Activated CD4-positive, alpha-beta T cell treated with anti-CD3 and anti-CD28 coated beads, Interleukin-2, amount 10 ng/mL, durations not matched to agents 7 days and 5 days (primary cell): ENCODE data around the gene RAB40B. TPM values are rescaled to one million over a fixed set of nuclear protein-coding genes. Genes with fewer than 3 reads are reported as not detected.

ENCODE experiments used
- CTCF ChIA-PET: fragments of 350-600 bp; sonication (Branson Sonifier 250); formaldehyde crosslinking; loops from one replicate; lab custom pipeline; 2021; ENCODE audit warnings: antibody characterized with exemption; lab: Charles Lee
- POLR2A ChIA-PET: fragments of 350-600 bp; sonication (Branson Sonifier 250); formaldehyde crosslinking; loops from one replicate; lab custom pipeline; 2021; ENCODE audit warnings: antibody characterized with exemption; lab: Charles Lee
- DNase-seq: peaks from one replicate; pipeline ENCODE4 v3.0.0-alpha.2; 2020
- H3K27ac Mint-ChIP-seq: one replicate; pipeline ENCODE4 v1.8.0; 2021; ENCODE audit warnings: mild to moderate bottlenecking, moderate library complexity, mixed read lengths
- H3K27me3 Mint-ChIP-seq: one replicate; pipeline ENCODE4 v1.8.0; 2021; ENCODE audit warnings: mixed read lengths
- H3K36me3 Mint-ChIP-seq: one replicate; pipeline ENCODE4 v1.8.0; 2021; ENCODE audit warnings: low read depth, mixed read lengths
- H3K4me1 Mint-ChIP-seq: one replicate; pipeline ENCODE4 v1.8.0; 2021; ENCODE audit warnings: mixed read lengths
- H3K4me3 Mint-ChIP-seq: one replicate; pipeline ENCODE4 v1.8.0; 2021; ENCODE audit warnings: mild to moderate bottlenecking, moderate library complexity, mixed read lengths
- H3K9me3 Mint-ChIP-seq: one replicate; pipeline ENCODE4 v1.8.0; 2021; ENCODE audit warnings: mixed read lengths
- total RNA-seq, 2 experiments: library from RNA; stranded (reverse); gene quantifications; one replicate each; pipeline ENCODE4 v1.2.3, GENCODE V29; 2021

Gene RAB40B
- total RNA-seq, 2 experiments from 2014 or later = 1.7 to 2.2 TPM

DNA sequence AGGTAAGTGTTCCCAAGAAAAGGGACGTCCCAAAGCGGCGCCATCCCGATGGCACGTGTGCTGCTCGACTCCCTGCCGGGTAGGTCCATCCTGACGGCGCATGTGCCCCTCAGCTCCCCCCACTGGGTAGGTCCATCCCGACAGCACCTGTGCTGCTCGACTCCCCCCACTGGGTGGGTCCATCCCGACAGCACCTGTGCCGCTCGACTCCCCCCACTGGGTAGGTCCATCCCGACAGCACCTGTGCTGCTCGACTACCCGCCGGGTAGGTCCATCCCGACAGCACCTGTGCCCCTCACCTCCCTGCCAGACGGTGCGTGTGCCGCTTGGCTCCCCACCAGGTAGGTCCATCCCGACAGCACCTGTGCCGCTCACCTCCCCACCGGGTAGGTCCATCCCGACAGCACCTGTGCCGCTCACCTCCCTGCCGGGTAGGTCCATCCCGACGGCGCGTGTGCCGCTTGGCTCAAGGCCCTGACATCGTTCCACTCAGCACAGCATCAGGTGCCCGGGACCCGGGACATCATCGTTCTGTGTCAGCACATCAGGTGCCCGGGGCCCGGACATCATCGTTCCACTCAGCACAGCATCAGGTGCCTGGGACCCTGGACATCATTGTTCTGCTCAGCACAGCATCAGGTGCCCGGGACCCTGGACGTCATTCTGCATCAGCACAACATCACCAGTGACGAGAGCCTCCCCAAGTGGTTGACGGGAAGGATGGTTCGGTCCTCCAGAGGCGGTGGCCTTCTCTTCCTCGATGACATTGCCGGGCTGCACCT, 31.2 kb upstream of the RAB40B start:
- Mint-ChIP-seq H3K36me3 (peaks cover 33% of the 10 kb centered on the region), H3K27me3 (no peaks in the 10 kb centered on the region), H3K4me1 (no peaks in the 10 kb centered on the region), H3K4me3 (no peak overlapping the region), H3K9me3 (peaks cover 8% of the 10 kb centered on the region), H3K27ac (no peak overlapping the region)
- DNase-seq = no peak
- ChIA-PET POLR2A (no interaction called here), CTCF (no interaction called here)

DNA sequence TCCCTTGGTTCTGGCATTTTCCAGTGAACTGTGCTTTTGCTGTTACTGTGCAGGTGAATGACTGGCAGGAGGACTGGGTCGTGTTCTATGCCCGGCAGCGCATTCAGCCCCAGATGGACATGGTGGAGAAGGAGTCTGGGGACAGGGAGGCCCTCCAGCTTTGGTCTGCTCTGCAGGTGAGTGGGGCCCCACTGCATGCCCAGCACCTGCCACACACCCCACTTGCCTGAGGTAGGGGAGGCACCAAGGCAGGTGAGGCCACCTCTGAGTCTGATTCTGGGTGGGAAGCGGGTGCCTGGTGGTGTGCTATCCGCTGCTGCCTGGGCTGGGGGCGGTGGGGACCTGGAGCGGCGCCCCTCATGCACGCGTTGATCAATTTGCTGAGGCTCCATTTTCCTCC, 27.9 kb upstream of the RAB40B start:
- DNase-seq = no peak
- ChIA-PET CTCF (interaction anchor here (0.9 to 1.0 kb wide), 2 partner anchors 14 to 16 kb away, joined by 3 read pairs; no protein-coding TSS in a partner anchor), POLR2A (no interaction called here)
- no peak overlapping the region for H3K27ac Mint-ChIP-seq
- no peaks in the 10 kb centered on the region for H3K9me3 Mint-ChIP-seq
- H3K4me1 Mint-ChIP-seq = no peaks in the 10 kb centered on the region
- no peak overlapping the region for H3K4me3 Mint-ChIP-seq
- no peaks in the 10 kb centered on the region for H3K27me3 Mint-ChIP-seq
- H3K36me3 Mint-ChIP-seq = peaks cover 25% of the 10 kb centered on the region

DNA sequence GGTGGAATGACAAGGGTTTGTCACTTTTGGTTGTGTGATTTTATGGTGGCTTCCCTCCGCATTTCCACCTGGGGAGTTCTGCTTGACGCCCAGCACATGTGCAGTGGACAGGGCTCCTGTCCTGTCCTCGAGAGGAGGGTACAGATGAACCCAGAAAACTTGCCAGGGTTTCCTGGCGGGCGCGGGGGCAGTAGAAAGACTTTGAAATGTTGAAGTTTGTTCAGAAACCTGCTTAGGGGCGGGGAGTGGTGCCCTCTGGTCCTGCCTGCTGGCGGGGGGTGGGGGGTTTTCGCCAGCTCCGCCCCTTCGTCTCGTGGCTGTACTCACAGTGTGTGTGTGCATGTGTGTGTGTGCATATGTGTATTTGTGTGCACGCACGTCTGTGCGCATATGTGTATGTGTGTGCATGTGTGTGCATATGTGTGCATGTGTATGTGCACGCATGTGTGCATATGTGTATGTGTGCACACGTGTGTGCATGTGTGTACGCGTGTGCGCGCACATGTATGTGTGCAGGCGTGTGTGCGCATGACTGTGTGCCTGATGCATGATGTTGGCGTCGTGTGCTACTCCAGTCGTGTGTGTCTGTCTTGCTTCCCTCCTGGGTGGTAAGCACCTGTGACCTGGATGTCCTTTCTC, 24.8 kb upstream of the RAB40B start:
- H3K27ac Mint-ChIP-seq = no peak overlapping the region
- peaks cover 26% of the 10 kb centered on the region for H3K36me3 Mint-ChIP-seq
- H3K4me3 Mint-ChIP-seq = no peak overlapping the region
- H3K9me3 Mint-ChIP-seq = no peaks in the 10 kb centered on the region
- no peaks in the 10 kb centered on the region for H3K27me3 Mint-ChIP-seq
- POLR2A ChIA-PET = no interaction called here
- DNase-seq = no peak
- CTCF ChIA-PET = interaction anchor here (0.7 to 1.5 kb wide), 3 partner anchors 12 to 19 kb away, joined by 3 to 4 read pairs (median 4); no protein-coding TSS in a partner anchor
- H3K4me1 Mint-ChIP-seq = peaks cover 5% of the 10 kb centered on the region

DNA sequence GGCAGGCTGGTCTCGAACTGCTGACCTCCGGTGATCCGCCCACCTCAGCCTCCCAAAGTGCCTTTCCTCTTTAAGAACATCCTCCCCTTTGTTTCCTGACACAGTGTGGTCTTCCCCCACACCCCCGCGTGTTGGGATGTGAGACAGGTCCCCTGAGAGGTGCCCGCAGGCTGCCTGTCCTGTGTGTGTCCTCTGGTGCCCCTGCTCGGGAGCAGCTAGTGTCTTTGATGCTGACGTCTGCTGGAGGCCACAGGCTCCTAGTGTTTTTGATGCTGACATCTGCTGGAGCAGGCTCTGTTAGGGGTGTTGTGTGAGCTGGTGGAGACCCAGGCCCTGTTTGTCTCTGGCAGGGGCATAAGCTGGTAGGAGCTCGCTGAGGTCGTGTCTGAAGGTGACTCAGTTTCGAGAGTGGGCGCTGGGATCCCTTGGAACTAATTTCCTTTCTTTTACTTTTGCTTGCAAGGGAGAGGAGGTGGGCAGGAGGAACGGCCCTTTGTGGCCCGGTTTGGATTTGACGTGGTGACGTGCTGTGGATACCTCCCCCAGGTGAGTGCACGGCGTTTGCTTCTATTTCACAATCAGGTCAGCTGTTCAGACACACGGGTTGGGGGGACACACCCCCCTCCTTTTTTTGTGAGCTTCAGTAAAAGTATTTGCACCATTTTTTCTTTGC, 24.0 kb upstream of the RAB40B start:
- H3K4me1 Mint-ChIP-seq = peaks cover 13% of the 10 kb centered on the region
- ChIA-PET POLR2A (no interaction called here), CTCF (interaction anchor here (0.7 to 1.5 kb wide), 3 partner anchors 11 to 20 kb away, joined by 3 to 4 read pairs (median 4); no protein-coding TSS in a partner anchor)
- no peaks in the 10 kb centered on the region for H3K9me3 Mint-ChIP-seq
- peaks cover 25% of the 10 kb centered on the region for H3K36me3 Mint-ChIP-seq
- H3K4me3 Mint-ChIP-seq = no peak overlapping the region
- no peak overlapping the region for H3K27ac Mint-ChIP-seq
- no peaks in the 10 kb centered on the region for H3K27me3 Mint-ChIP-seq
- no peak for DNase-seq

DNA sequence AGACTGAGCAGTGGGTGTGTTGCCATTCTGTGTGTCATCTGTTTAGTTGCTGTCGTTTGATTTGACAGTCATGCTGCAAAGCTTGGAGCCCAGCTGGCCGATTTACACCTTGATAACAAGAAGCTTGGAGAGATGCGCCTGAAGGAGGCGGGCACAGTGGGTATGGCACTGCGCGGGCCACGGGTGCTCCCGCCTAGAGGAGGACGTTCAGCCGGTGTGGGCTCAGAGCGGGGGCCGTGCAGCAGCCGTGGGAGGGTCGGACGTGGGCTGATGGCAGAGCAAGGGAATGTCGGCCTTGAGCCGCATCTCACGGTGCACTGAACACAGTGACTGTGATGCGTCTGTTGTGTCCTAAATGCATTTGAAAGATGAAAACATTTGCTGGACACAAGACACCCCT, 21.7 kb upstream of the RAB40B start:
- H3K4me3 Mint-ChIP-seq = no peak overlapping the region
- POLR2A ChIA-PET = no interaction called here
- CTCF ChIA-PET = no interaction called here
- H3K4me1 Mint-ChIP-seq = peaks cover 19% of the 10 kb centered on the region
- peaks cover 21% of the 10 kb centered on the region for H3K36me3 Mint-ChIP-seq
- no peaks in the 10 kb centered on the region for H3K27me3 Mint-ChIP-seq
- no peak for DNase-seq
- H3K9me3 Mint-ChIP-seq = no peaks in the 10 kb centered on the region
- no peak overlapping the region for H3K27ac Mint-ChIP-seq

DNA sequence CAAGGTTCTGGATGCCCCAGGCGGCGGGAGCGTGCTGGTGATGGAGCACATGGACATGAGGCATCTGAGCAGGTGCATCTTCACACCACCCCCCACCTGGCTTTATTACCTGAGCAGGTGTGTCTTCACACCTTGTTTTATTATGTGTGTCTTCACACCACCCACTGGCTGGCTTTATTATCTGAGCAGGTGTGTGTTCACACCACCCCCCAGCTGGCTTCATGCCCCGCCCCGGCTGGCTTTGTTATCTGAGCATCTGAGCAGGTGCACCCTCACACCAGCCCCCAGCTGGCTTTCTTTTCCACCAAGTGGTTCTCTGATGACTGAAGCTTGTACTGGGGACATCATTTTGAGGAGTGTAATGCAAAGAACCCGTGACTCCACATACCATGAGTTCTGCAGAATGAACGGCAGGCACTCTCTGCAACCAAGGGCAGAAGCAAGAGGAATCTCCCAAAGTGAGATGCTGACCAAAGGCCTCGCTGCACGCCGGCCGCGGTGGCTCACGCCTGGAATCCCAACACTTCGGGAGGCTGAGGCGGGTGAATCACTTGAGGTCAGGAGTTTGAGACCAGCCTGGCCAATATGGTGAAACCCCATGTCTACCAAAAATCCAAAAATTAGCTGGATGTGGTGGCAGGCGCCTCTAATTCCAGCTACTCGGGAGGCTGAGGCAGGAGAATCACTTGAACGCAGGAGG, 20.6 kb upstream of the RAB40B start:
- Mint-ChIP-seq H3K27me3 (no peaks in the 10 kb centered on the region), H3K36me3 (peaks cover 21% of the 10 kb centered on the region), H3K9me3 (no peaks in the 10 kb centered on the region), H3K4me1 (peaks cover 19% of the 10 kb centered on the region), H3K27ac (no peak overlapping the region), H3K4me3 (peak overlapping the region; percentile 19)
- ChIA-PET CTCF (no interaction called here), POLR2A (no interaction called here)
- DNase-seq = no peak

DNA sequence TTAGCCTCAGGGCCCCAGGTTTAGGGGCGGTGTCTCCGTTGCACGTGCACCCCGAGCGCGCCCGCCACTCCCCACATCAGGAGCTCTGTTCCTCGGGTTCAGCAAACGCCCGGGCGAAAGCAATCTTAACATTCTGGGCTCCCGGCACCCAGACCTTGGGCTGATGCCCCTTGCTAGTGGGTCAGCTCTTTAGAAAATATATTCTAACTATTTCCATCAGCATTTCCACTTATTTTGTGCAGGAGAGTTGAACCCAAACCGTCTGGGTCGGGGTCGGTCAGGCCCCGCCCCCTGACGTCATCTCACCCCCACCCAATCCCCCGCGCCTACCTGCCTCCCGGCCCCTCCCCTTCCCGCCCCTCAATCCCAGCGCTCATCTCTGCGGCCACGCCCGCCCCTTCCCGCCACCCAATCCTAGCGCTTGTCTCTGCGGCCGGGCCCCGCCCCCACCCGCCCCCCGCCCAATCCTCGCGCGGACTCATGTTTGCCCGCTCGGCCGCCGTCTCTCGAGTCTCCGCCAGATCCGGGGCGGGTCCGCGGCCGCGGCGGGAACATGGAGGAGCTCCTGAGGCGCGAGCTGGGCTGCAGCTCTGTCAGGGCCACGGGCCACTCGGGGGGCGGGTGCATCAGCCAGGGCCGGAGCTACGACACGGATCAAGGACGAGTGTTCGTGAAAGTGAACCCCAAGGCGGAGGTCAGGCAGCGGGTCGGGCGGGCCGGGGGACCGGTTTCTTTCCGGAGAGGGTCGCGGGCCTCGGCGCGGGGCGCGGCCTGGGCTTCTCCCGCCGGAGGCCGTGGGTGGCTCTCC, 17.9 kb upstream of the RAB40B start, which contains the start of gene FN3KRP:
Gene FN3KRP (plus strand): TSS at position 504 of the 808 bp plus-strand sequence. CDS start 50 bp downstream, at position 554.
- H3K4me3 Mint-ChIP-seq = peak within 1 kb of the TSS; percentile 95
- no peaks in the 10 kb centered on the region for H3K27me3 Mint-ChIP-seq
- ChIA-PET POLR2A (interaction anchor here (0.6 kb wide), 1 partner anchor 40 kb away, joined by 3 read pairs; no protein-coding TSS in a partner anchor), CTCF (interaction anchor here (1.0 to 1.6 kb wide), 4 partner anchors 11 to 66 kb away, joined by 3 read pairs; no protein-coding TSS in a partner anchor)
- peaks cover 6% of the 10 kb centered on the region for H3K36me3 Mint-ChIP-seq
- H3K4me1 Mint-ChIP-seq = peaks cover 19% of the 10 kb centered on the region
- DNase-seq = peak; percentile 90
- peak within 1 kb of the TSS; percentile 92 for H3K27ac Mint-ChIP-seq
- H3K9me3 Mint-ChIP-seq = no peaks in the 10 kb centered on the region

DNA sequence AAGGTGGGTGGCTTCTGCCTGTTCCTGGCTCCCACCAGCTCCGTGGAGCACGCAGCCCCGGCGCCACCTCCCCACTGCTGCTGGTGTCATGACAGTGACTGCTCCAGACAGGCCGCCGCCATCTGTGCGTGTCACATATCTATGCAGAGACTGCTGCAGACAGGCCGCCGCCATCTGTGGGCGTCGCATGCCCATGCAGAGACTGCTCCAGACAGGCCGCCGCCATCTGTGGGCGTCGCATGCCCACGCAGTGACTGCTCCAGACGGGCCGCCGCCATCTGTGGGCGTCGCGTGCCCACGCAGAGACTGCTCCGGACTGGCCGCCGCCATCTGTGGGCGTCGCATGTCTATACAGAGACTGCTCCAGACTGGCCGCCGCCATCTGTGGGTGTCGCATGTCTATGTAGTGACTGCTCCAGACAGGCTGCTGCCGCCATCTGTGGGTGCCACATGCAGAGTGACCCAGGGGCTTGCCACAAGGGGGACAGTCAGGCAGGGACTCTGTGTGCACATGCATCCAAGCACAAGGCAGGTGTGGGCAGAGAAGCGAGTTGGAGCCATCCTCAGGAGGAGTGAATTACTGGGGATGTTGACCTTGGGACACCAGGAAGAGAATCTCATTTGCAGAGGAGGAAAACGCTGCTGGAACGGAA, 14.7 kb upstream of the RAB40B start:
- no peaks in the 10 kb centered on the region for H3K9me3 Mint-ChIP-seq

DNA sequence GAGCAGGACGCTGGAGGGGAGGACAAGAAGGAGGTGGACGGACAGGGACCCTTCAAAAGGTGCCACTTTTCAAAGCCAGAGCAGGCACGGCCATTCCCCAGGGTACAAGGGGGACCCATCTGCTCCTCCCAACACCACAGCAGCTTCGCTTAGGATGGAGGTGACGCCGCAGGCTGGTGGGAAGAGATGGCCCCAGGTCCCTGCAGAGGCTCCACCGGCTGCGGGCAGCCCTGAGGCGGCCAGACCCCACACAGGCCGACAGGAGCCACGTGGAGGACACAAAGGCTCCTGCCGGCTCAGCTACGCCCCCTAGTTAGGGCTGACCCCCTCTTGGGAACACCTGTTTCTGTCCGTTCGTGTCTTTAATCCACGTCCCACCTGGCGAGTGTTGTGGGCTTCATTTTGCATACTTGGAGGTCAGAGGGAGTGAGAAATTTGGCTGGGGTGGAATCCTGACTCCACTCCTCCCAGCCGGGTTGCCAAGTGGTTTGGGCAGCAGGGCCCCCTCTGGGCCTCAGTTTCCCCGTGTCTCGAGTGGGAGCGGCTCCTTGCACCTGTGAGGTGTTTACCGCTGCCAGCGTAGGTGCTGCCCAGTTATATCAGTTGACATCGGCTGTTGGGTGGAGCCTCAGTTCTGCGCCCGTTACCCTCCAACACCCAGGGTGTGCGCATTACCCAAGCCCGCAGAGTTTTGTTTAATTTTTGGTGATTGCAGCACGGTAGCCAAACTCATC, 12.2 kb upstream of the RAB40B start:
- Mint-ChIP-seq H3K4me3 (no peak overlapping the region), H3K9me3 (no peaks in the 10 kb centered on the region), H3K27ac (no peak overlapping the region), H3K4me1 (peaks cover 7% of the 10 kb centered on the region), H3K36me3 (no peaks in the 10 kb centered on the region), H3K27me3 (no peaks in the 10 kb centered on the region)
- no peak for DNase-seq
- ChIA-PET CTCF (interaction anchor here (0.9 to 1.6 kb wide), 3 partner anchors 12 to 15 kb away, joined by 3 to 4 read pairs (median 3); no protein-coding TSS in a partner anchor), POLR2A (no interaction called here)

More for the DNA sequence above, 14.7 kb upstream of the RAB40B start:
- H3K4me3 Mint-ChIP-seq = no peak overlapping the region
- no peaks in the 10 kb centered on the region for H3K27me3 Mint-ChIP-seq
- no peak overlapping the region for H3K27ac Mint-ChIP-seq
- H3K36me3 Mint-ChIP-seq = no peaks in the 10 kb centered on the region
- peaks cover 13% of the 10 kb centered on the region for H3K4me1 Mint-ChIP-seq
- ChIA-PET CTCF (no interaction called here), POLR2A (no interaction called here)
- DNase-seq = no peak

DNA sequence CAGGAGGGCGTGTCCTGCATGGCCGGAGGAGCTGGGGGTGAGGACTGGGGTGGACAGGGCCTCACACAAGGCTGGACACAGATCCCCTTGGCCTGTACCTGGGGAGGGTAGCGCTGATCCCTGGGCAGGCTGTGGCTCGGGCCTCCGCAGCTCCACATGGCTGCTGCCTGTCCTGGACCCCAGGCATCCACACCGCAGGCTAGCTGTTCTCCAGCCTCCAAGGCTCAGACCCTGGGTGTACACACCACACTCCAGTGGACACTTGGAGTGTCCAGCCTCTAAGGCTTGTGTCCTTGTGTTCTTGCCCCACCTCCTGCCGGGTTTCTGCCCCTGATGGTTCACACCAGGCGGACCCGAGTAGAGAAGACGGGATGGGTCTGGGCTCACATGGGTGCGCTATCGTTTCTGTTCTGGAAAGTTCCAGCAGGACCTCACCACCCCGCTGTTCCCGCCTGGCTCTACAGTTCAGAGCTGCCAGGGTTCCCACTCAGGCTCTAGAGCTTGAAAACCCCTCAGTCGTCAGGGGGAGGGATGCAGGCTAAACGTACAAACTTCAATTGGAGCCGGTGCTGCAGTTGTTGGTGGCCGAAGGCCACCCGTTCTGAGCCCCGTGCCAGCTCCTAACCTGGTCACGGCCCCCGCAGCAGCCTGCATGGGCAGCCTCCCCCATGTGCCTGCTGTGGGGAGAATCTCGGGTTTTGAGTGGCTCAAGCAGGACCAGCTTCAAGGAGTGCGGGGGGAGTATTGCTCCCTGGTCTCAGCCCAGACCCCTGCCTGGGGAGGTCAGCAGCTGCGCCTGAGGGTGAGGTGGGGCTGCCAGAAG, 11.4 kb upstream of the RAB40B start:
- Mint-ChIP-seq H3K4me1 (peaks cover 6% of the 10 kb centered on the region), H3K36me3 (no peaks in the 10 kb centered on the region), H3K27me3 (no peaks in the 10 kb centered on the region), H3K4me3 (no peak overlapping the region), H3K27ac (no peak overlapping the region), H3K9me3 (no peaks in the 10 kb centered on the region)
- no peak for DNase-seq
- ChIA-PET POLR2A (no interaction called here), CTCF (interaction anchor here (0.9 kb wide), 2 partner anchors 13 to 16 kb away, joined by 3 read pairs; no protein-coding TSS in a partner anchor)
